Left forelimb (tissue), 1 donor: Measurements from ENCODE around the gene SLC45A3.

Source experiments
- DNase-seq: peaks from one replicate; pipeline ENCODE4 v3.0.0-alpha.2; 2018; ENCODE audit warnings: low spot score

The SLC45A3 gene

GRCh38 chr1:205668951-205669340 is 11.4 kb downstream of the SLC45A3 start:
- DNase-seq = no peak

- no peak for DNase-seq
Measured at GRCh38 chr1:205667909-205668643, 12.2 kb downstream of the SLC45A3 start.

- no peak for DNase-seq
Measured at GRCh38 chr1:205666372-205667166, 13.7 kb downstream of the SLC45A3 start.

GRCh38 chr1:205665201-205666045 is 14.9 kb downstream of the SLC45A3 start:
- DNase-seq = no peak

- no peak for DNase-seq
Measured at GRCh38 chr1:205664399-205665017, 15.8 kb downstream of the SLC45A3 start.

- no peak for DNase-seq
Measured at GRCh38 chr1:205663286-205663936, 16.9 kb downstream of the SLC45A3 start.

- DNase-seq = no peak
Measured at GRCh38 chr1:205662791-205663190, 17.5 kb downstream of the SLC45A3 start.

- DNase-seq = no peak
Measured at GRCh38 chr1:205662135-205662738, 18.1 kb downstream of the SLC45A3 start.

GRCh38 chr1:205661429-205662134 is 18.7 kb downstream of the SLC45A3 start:
- DNase-seq = no peak

GRCh38 chr1:205660361-205660760 is 19.9 kb downstream of the SLC45A3 start:
- no peak for DNase-seq

- DNase-seq = peak; percentile 87
Measured at GRCh38 chr1:205658943-205659581, 21.2 kb downstream of the SLC45A3 start.

- no peak for DNase-seq
Measured at GRCh38 chr1:205656236-205656635, 24.1 kb downstream of the SLC45A3 start.

- DNase-seq = no peak
Measured at GRCh38 chr1:205652984-205653383, 27.3 kb downstream of the SLC45A3 start.

GRCh38 chr1:205650241-205650640 is 30.1 kb downstream of the SLC45A3 start:
- DNase-seq = no peak

- no peak for DNase-seq
Measured at GRCh38 chr1:205645519-205645918, 34.8 kb downstream of the SLC45A3 start.

GRCh38 chr1:205642679-205643307 is 37.5 kb downstream of the SLC45A3 start:
- no peak for DNase-seq

- DNase-seq = no peak
Measured at GRCh38 chr1:205639567-205639966, 40.7 kb downstream of the SLC45A3 start.

- DNase-seq = no peak
Measured at GRCh38 chr1:205637854-205638468, 42.3 kb downstream of the SLC45A3 start.

- DNase-seq = no peak
Measured at GRCh38 chr1:205636732-205637131, 43.6 kb downstream of the SLC45A3 start.
